Measurements from ENCODE around the gene RENBP.

The RENBP gene

GRCh38 chrX:153913701-153914100 is 30.7 kb downstream of the RENBP start:
- no peak for TF ChIP-seq CTCF (IDR thresholded peaks at IDR 0.05; ENCODE audit: low read depth, low read length)
- peaks cover 8% of the 10 kb centered on the region for H3K36me3 ChIP-seq
- no peak overlapping the region for H3K4me3 ChIP-seq (ENCODE audit: low read depth, low read length)
- no peak overlapping the region for H3K27ac ChIP-seq
- DNase-seq: no peak
- H3K9me3 ChIP-seq (ENCODE audit: severe bottlenecking): no peaks in the 10 kb centered on the region
- peaks cover 35% of the 10 kb centered on the region for H3K27me3 ChIP-seq (ENCODE audit: insufficient read depth, low read depth, severe bottlenecking)

- TF ChIP-seq CTCF (IDR thresholded peaks at IDR 0.05; ENCODE audit: low read depth, low read length): no peak
- peaks cover 8% of the 10 kb centered on the region for H3K36me3 ChIP-seq
- peaks cover 35% of the 10 kb centered on the region for H3K27me3 ChIP-seq (ENCODE audit: insufficient read depth, low read depth, severe bottlenecking)
- DNase-seq: peak; percentile 9
- H3K9me3 ChIP-seq (ENCODE audit: severe bottlenecking): no peaks in the 10 kb centered on the region
- no peak overlapping the region for H3K27ac ChIP-seq
- H3K4me3 ChIP-seq (ENCODE audit: low read depth, low read length): no peak overlapping the region
These were observed 31.2 kb downstream of the RENBP start for GRCh38 chrX:153913211-153913610.

- TF ChIP-seq CTCF (IDR thresholded peaks at IDR 0.05; ENCODE audit: low read depth, low read length): no peak
- DNase-seq: no peak
- Histone ChIP-seq H3K9me3 (ENCODE audit: severe bottlenecking) (no peaks in the 10 kb centered on the region), H3K36me3 (no peaks in the 10 kb centered on the region; the same call in 1 of the 2 replicates), H3K4me3 (ENCODE audit: low read depth, low read length) (no peak overlapping the region), H3K27ac (no peak overlapping the region), H3K27me3 (ENCODE audit: insufficient read depth, low read depth, severe bottlenecking) (peaks cover 29% of the 10 kb centered on the region)
These were observed 32.6 kb downstream of the RENBP start for GRCh38 chrX:153911798-153912197.

- Histone ChIP-seq H3K4me3 (ENCODE audit: low read depth, low read length) (no peak overlapping the region), H3K9me3 (ENCODE audit: severe bottlenecking) (no peaks in the 10 kb centered on the region), H3K27ac (no peak overlapping the region), H3K36me3 (no peaks in the 10 kb centered on the region; the same call in 1 of the 2 replicates), H3K27me3 (ENCODE audit: insufficient read depth, low read depth, severe bottlenecking) (peaks cover 22% of the 10 kb centered on the region)
- no peak for TF ChIP-seq CTCF (IDR thresholded peaks at IDR 0.05; ENCODE audit: low read depth, low read length)
- DNase-seq: no peak
These were observed 34.0 kb downstream of the RENBP start for GRCh38 chrX:153910446-153910845.

- DNase-seq: no peak
- no peak overlapping the region for H3K27ac ChIP-seq
- H3K4me3 ChIP-seq (ENCODE audit: low read depth, low read length): no peak overlapping the region
- no peaks in the 10 kb centered on the region; the same call in 1 of the 2 replicates for H3K36me3 ChIP-seq
- peaks cover 22% of the 10 kb centered on the region for H3K27me3 ChIP-seq (ENCODE audit: insufficient read depth, low read depth, severe bottlenecking)
- no peaks in the 10 kb centered on the region for H3K9me3 ChIP-seq (ENCODE audit: severe bottlenecking)
- no peak for TF ChIP-seq CTCF (IDR thresholded peaks at IDR 0.05; ENCODE audit: low read depth, low read length)
These were observed 34.5 kb downstream of the RENBP start for GRCh38 chrX:153909980-153910360.
